Measurements from ENCODE around the gene SHISAL1. TPM values are rescaled to one million over a fixed set of nuclear protein-coding genes. Genes with fewer than 3 reads are reported as not detected.
"Not testable (repeated sequence)": the region's sequence is repeated elsewhere in the genome, so short reads cannot be mapped to it uniquely, and the experiment has no call there.

SHISAL1 gene
- total RNA-seq, 1 donor from 2014 or later, result 2.8 TPM

- Mint-ChIP-seq H3K27me3 (peaks cover 10% of the 10 kb centered on the region), H3K4me1 (ENCODE audit: unreplicated experiment) (no peaks in the 10 kb centered on the region), H3K9me3 (no peaks in the 10 kb centered on the region), H3K36me3 (no peaks in the 10 kb centered on the region), H3K4me3 (no peak overlapping the region), H3K27ac (no peak overlapping the region)
- no peak for DNase-seq (ENCODE audit: extremely low spot score, unreplicated experiment)
- TF ChIP-seq CTCF (conservative IDR thresholded peaks at IDR 0.05), result no peak
These were observed 68.4 kb downstream of the SHISAL1 start for GRCh38 chr22:44244265-44244822.

GRCh38 chr22:44243761-44244160 is 69.0 kb downstream of the SHISAL1 start:
- Mint-ChIP-seq H3K4me1 (ENCODE audit: unreplicated experiment) (no peaks in the 10 kb centered on the region), H3K4me3 (no peak overlapping the region), H3K27me3 (peaks cover 10% of the 10 kb centered on the region), H3K27ac (no peak overlapping the region), H3K36me3 (no peaks in the 10 kb centered on the region), H3K9me3 (no peaks in the 10 kb centered on the region)
- TF ChIP-seq CTCF (conservative IDR thresholded peaks at IDR 0.05), result no peak
- DNase-seq (ENCODE audit: extremely low spot score, unreplicated experiment), result no peak

- Mint-ChIP-seq H3K36me3 (no peaks in the 10 kb centered on the region), H3K9me3 (no peaks in the 10 kb centered on the region), H3K4me3 (no peak overlapping the region), H3K27me3 (peaks cover 10% of the 10 kb centered on the region), H3K4me1 (ENCODE audit: unreplicated experiment) (no peaks in the 10 kb centered on the region), H3K27ac (no peak overlapping the region)
- TF ChIP-seq CTCF (conservative IDR thresholded peaks at IDR 0.05), result no peak
- no peak for DNase-seq (ENCODE audit: extremely low spot score, unreplicated experiment)
These were observed 69.6 kb downstream of the SHISAL1 start for GRCh38 chr22:44242946-44243724.

GRCh38 chr22:44241121-44241520 is 71.6 kb downstream of the SHISAL1 start:
- not testable (repeated sequence) for H3K27ac Mint-ChIP-seq; H3K27me3 Mint-ChIP-seq; H3K4me1 Mint-ChIP-seq (ENCODE audit: unreplicated experiment); H3K36me3 Mint-ChIP-seq; H3K4me3 Mint-ChIP-seq; H3K9me3 Mint-ChIP-seq; DNase-seq (ENCODE audit: extremely low spot score, unreplicated experiment)

- Mint-ChIP-seq H3K4me3 (no peak overlapping the region), H3K27ac (no peak overlapping the region), H3K27me3 (peaks cover 8% of the 10 kb centered on the region), H3K36me3 (no peaks in the 10 kb centered on the region), H3K4me1 (ENCODE audit: unreplicated experiment) (no peaks in the 10 kb centered on the region), H3K9me3 (no peaks in the 10 kb centered on the region)
- no peak for TF ChIP-seq CTCF (conservative IDR thresholded peaks at IDR 0.05)
- DNase-seq (ENCODE audit: extremely low spot score, unreplicated experiment), result no peak
These were observed 75.5 kb downstream of the SHISAL1 start for GRCh38 chr22:44237290-44237689.

- not testable (repeated sequence) for H3K4me3 Mint-ChIP-seq; H3K27ac Mint-ChIP-seq; H3K9me3 Mint-ChIP-seq; DNase-seq (ENCODE audit: extremely low spot score, unreplicated experiment); H3K27me3 Mint-ChIP-seq; H3K36me3 Mint-ChIP-seq; H3K4me1 Mint-ChIP-seq (ENCODE audit: unreplicated experiment)
These were observed 78.4 kb downstream of the SHISAL1 start for GRCh38 chr22:44234372-44234771.
